Type B pancreatic cell (in vitro differentiated cells): ENCODE results near the gene GCK. TPM values are rescaled to one million over a fixed set of nuclear protein-coding genes. Genes with fewer than 3 reads are reported as not detected.

ENCODE experiments used
- DNase-seq: peaks from one replicate; pipeline ENCODE4 v3.0.0; 2021; ENCODE audit warnings: mixed read lengths; ENCODE audit not compliant: unreplicated experiment; ENCODE audit errors: extremely low spot score
- H3K27ac Mint-ChIP-seq: 2 replicates; pipeline ENCODE4 v1.8.0; 2021; ENCODE audit warnings: mild to moderate bottlenecking, mixed read lengths
- H3K27me3 Mint-ChIP-seq: 2 replicates; pipeline ENCODE4 v1.8.0; 2021; ENCODE audit warnings: mixed read lengths
- H3K36me3 Mint-ChIP-seq: 2 replicates; pipeline ENCODE4 v1.8.0; 2021; ENCODE audit warnings: mixed read lengths
- H3K4me1 Mint-ChIP-seq: one replicate; pipeline ENCODE4 v1.8.0; 2021; ENCODE audit warnings: mixed read lengths; ENCODE audit not compliant: unreplicated experiment
- H3K4me3 Mint-ChIP-seq: 2 replicates; pipeline ENCODE4 v1.8.0; 2021; ENCODE audit warnings: mild to moderate bottlenecking, mixed read lengths
- H3K9me3 Mint-ChIP-seq: 2 replicates; pipeline ENCODE4 v1.8.0; 2021; ENCODE audit warnings: mixed read lengths
- CTCF ChIP-seq: fragments of 200-600 bp; sonication (generic); conservative IDR thresholded peaks from 2 replicates; pipeline ENCODE4 v1.5.0; 2021; ENCODE audit warnings: antibody characterized with exemption, mild to moderate bottlenecking
- total RNA-seq: library from RNA; stranded (reverse); gene quantifications from 2 replicates; pipeline ENCODE4 v1.2.1, GENCODE V29; 2021; ENCODE audit warnings: low replicate concordance

Gene GCK
- total RNA-seq, 1 donor from 2014 or later: 5.6 TPM

DNA sequence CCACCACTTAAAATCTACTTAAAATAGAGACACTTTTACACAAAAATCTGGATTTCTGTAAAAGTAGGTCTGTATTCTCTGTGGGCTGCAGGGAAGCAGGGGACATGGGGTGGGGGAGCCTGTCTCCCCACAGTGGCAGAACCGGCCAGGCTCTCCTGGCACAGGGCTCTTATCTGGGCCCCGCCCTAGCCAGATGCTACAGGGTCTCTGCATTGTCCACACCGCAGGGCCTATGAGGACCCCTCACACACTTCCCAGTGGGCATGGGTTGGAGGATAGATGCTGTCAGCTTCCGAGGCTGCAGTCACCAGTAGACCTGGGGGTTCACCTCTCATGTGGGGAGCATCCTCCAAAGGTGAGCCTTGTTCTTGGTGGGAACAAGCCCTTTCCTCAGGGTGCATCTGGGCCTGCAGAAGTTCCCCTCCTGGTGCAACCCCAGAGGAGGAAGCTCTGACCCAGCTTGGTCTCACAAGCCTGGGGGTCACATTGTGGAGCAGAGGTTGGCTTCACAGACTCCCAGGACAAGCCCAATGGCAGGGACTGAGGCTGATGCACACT, 32.7 kb downstream of the GCK start:
- no peaks in the 10 kb centered on the region for H3K4me1 Mint-ChIP-seq
- no peak overlapping the region for H3K27ac Mint-ChIP-seq
- H3K4me3 Mint-ChIP-seq: no peak overlapping the region
- H3K36me3 Mint-ChIP-seq: no peaks in the 10 kb centered on the region
- no peak for DNase-seq
- no peak for TF ChIP-seq CTCF
- no peaks in the 10 kb centered on the region for H3K27me3 Mint-ChIP-seq
- H3K9me3 Mint-ChIP-seq: no peaks in the 10 kb centered on the region

DNA sequence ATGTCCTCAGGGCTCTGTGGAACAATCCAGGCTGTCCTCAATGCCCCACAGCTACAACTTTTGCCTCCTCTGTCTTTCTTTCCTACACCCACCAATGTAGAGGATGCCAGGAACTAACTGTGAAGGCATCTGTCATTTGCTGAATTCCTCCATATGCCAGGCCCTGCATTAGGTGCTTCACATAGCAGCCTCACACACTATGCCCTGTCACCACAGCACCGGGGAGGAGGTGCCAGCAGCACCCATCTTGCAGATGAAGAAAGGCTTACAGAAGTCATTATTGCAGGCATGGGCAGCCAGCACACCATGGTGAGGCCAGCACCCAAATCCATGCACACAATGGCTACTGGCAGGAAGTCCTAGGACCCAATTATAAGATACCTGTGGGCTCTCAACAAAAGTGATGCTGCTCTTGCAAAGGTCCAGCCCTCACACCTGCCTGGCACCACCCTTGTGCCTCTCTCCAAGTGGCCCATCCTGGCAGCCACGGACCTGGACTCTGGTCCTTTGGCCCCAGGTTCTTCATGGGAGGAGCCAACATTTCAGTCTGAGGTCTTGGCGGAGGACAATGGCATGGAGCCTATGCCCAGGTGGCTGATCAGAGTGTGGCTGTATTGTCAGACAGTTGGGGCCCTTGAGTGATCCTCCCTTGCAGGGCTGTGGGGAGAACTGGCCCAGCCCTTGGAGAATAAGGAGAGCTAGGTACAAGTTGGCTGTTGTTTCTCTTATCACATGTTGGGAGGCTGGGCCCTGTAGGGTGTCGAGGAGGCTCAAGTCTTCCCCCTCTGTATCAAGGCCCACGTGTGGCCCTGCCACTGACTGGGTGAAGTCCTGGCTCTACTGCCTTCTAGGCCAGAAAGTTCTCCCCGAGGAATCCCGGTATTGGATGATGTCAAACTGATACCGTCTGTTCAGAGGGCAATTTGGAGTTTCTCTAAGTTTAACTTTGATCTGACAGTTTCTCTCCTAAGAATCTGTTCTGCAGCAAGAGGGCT, 33.8 kb downstream of the GCK start:
- DNase-seq: no peak
- no peak for TF ChIP-seq CTCF
- H3K4me3 Mint-ChIP-seq: no peak overlapping the region
- no peaks in the 10 kb centered on the region for H3K36me3 Mint-ChIP-seq
- H3K9me3 Mint-ChIP-seq: no peaks in the 10 kb centered on the region
- H3K27ac Mint-ChIP-seq: no peak overlapping the region
- no peaks in the 10 kb centered on the region for H3K27me3 Mint-ChIP-seq
- peaks cover 4% of the 10 kb centered on the region for H3K4me1 Mint-ChIP-seq

- Mint-ChIP-seq H3K27me3 (no peaks in the 10 kb centered on the region), H3K4me3 (no peak overlapping the region), H3K4me1 (peaks cover 7% of the 10 kb centered on the region), H3K36me3 (no peaks in the 10 kb centered on the region), H3K9me3 (no peaks in the 10 kb centered on the region), H3K27ac (no peak overlapping the region)
- no peak for TF ChIP-seq CTCF
- DNase-seq: no peak
Observed at GRCh38 chr7:44154703-44155102, 34.5 kb downstream of the GCK start.

GRCh38 chr7:44153948-44154335, 35.3 kb downstream of the GCK start:
- no peak for DNase-seq
- peaks cover 7% of the 10 kb centered on the region for H3K4me1 Mint-ChIP-seq
- TF ChIP-seq CTCF: no peak
- H3K4me3 Mint-ChIP-seq: no peak overlapping the region
- H3K9me3 Mint-ChIP-seq: no peaks in the 10 kb centered on the region
- H3K36me3 Mint-ChIP-seq: no peaks in the 10 kb centered on the region
- no peak overlapping the region for H3K27ac Mint-ChIP-seq
- H3K27me3 Mint-ChIP-seq: no peaks in the 10 kb centered on the region

DNA sequence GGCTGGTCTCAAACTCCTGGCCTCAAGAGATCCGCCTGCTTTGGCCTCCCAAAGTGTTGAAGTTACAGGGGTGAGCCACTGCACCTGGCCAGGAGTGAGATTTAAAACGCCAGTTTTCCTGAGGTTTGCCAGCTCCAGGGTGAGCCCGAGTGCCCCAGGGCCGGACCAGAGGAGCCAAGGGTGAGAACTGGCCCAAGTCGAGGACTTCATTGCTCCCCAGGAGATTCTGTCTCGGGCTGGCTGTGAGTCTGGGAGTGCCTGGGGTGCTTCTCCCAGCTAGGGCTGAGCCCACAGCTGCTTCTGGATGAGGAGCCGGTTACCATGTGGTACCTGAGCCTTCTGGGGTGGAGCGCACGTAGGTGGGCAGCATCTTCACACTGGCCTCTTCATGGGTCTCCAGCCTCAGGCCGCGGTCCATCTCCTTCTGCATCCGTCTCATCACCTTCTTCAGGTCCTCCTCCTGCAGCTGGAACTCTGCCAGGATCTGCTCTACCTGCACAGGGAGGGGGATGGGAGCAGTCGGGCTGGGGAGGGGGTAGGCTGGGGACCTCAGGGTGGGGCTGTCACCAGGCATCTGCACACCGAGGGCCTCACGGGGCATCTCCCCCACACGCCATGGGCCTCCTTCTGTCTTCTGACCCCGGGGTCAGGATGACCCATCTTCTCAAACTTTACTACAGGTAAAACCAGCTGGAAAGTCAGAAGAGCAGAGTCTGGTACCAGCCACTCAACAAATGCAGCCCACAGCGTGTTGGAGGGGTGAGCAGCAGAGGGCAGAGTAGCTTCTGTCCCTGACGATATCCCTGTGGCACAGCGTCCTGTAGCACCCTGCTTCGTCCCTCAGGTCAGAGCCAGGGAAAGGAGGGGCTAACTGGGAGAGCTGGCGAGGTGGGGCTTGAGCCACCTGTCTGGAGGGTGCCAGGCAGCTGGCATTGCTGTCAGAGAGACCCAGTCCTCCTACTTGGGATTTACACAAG, 36.0 kb downstream of the GCK start:
- Mint-ChIP-seq H3K9me3 (no peaks in the 10 kb centered on the region), H3K4me1 (peaks cover 7% of the 10 kb centered on the region), H3K4me3 (no peak overlapping the region), H3K27me3 (no peaks in the 10 kb centered on the region), H3K27ac (no peak overlapping the region), H3K36me3 (no peaks in the 10 kb centered on the region)
- TF ChIP-seq CTCF: no peak
- no peak for DNase-seq
